NCI-H510A (cell line): ENCODE results near the gene ARHGAP44.

Experiments
- DNase-seq: peaks from one replicate; lab custom pipeline; 2025; lab: John Stamatoyannopoulos, UW

Gene ARHGAP44

GRCh38 chr17:12995106-12995895, 206.0 kb downstream of the ARHGAP44 start:
- DNase-seq, result no peak

GRCh38 chr17:12995896-12996295, 206.6 kb downstream of the ARHGAP44 start:
- DNase-seq, result no peak

GRCh38 chr17:12996357-12996756, 207.1 kb downstream of the ARHGAP44 start:
- DNase-seq, result no peak

- no peak for DNase-seq
Measured at GRCh38 chr17:12996941-12997340, 207.6 kb downstream of the ARHGAP44 start.

DNA sequence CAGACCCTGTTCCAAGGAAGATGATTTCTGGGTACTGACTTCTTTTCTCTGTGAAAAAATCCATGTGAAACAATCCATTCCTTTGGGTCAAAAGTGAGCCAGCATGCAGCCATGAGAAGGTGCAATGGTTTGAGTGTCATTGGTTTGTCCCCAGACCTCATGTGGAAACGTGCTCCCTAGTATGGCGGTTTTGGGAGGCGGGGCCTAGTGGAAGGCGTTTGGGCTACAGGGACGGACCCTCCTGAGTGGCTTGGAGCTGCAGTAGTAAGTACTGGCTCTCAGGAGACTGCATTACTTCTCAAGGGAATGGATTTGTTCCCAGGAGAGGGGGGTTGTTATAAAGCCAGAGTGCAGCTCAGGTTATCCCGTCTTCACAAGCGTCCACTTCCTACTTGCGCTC, 209.2 kb downstream of the ARHGAP44 start:
- no peak for DNase-seq

DNA sequence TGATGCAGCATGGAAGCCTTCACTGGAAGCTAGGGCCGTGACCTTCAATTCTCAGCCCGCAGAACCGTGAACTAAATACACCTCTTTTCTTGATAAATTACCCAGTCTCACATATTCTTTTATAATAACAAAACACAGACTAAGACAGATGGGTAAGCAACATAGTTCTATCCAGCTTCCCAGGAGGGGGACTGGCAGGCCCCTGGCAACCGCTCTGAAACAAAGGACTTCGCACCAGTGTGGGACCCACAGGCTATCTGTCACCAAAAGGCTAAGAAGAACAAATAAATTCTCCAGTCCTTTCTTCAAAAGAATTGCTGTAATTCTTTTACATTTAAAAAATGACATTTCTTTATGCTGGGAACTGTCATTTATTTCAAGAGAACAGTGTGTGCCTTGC, 209.6 kb downstream of the ARHGAP44 start:
- no peak for DNase-seq

GRCh38 chr17:13000561-13000960, 211.3 kb downstream of the ARHGAP44 start:
- DNase-seq, result no peak

DNA sequence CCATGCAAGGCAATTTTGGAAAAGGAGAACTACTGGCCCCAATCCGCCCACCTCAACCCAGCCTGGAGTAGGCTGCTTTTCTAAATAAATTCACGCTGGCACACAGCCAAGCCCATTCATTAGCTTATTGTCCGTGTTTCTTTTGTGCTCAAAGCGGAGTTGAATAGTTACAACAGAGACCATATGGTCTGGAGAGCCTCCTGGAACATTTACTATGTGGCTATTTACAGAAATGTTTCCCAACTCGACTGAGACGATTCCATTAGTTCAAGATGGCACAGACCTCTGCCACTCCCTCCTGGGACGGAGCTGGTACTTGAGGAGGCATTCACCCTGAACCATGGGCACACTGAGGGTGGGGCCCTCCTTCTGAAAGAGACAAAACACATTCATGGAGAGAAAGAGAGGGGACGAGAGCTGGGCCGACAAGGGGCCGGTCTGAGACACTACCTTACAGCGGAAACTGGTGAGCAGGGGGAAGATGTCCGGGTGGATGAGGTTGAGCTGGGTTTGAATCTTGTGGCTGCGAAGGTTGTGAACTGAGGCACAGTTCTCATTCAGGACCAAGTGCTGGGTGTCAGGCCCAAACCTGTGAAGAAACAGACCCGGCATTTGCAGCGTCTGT, 212.8 kb downstream of the ARHGAP44 start:
- no peak for DNase-seq

DNA sequence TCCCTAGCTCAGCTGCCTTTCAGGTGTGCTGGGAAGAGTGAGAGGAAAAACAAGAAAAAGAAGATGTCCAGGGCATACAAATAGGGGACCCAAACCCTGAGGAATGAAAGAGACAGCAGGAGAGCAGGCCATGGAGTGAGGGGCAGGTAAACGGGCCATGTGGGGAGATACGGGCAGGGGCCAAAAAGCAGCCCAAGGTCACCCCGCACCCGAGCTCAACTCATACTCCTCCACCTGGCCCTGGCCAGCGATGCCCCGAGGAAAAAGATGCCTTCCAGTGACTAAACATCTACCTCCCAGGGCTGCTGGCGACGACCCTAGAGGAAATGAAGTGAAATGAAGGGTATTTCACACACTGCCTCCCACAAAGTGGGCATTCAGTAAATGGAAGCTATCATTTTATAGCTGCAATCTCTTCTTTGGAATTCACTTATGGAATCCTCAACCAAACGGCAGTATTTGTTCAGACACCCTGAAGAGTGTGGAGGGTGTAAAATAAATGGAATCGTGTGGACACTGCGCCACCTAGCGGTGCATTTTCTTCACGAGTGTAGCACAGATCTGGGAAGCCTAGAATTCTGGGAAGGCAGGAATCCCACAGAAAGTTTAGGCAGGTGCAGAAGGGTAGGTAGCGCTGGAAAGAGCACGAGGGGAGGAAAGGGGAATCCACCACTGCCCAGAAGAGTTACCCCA, 213.6 kb downstream of the ARHGAP44 start:
- DNase-seq, result no peak

DNA sequence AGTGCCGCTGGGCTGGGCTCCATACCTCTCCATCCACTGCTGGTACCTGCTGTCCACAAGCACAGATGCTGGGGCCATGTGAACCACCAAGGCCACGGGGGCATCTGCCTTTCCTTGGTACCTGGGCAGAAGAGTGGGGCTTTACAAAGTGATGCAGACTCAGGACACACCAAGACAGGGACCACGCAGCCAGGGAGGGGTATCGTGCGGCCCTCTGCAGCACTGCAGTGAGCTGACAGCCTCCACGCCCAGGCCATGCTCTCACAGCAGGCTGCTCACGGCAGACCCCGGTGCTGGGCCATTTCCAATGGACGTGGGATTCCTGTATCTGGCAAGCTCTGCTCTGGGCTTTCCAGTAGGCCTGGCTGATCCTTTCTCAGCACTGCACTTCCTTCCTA, 214.2 kb downstream of the ARHGAP44 start:
- DNase-seq, result no peak

DNA sequence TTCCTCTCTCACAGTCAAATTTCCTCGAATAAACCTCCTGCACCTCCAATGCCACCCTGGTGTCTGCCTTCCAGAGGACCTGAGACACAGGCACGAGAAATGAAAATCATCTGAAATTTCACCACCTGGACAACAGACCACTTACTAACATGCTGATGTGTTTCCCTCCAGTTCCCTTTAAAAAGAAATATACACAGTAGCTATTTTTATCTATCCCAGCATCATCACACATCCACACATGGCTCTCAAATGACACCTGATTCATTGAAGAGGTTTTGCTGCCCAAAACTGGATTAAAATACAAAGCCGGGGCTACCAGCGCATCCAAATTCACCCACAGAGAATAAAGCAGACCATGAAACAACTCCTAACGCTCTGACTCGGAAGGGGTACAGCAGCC, 214.6 kb downstream of the ARHGAP44 start:
- DNase-seq, result no peak

DNA sequence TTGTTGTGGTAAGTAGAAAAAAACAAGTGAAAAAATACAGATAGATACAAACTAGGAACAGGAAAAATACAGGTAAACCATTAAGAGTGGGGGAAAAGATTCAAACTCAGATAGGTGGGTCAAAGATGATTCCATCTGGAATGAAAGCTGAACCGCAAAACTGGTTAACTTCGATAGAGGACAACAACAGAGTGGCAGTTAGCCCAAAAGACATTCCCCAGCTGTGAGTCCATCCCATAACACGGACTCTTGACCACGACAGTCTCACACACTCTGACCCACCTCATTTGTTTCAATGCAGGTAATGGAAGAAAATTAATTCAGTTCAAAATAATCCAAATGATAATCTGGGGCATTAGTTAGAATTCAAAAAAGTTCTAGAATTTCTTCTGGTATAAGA, 215.0 kb downstream of the ARHGAP44 start:
- DNase-seq, result no peak

- no peak for DNase-seq
Measured at GRCh38 chr17:13005530-13005929, 216.2 kb downstream of the ARHGAP44 start.

GRCh38 chr17:13008461-13008860, 219.2 kb downstream of the ARHGAP44 start:
- no peak for DNase-seq

- DNase-seq, result no peak
Measured at GRCh38 chr17:13010959-13011358, 221.7 kb downstream of the ARHGAP44 start.

DNA sequence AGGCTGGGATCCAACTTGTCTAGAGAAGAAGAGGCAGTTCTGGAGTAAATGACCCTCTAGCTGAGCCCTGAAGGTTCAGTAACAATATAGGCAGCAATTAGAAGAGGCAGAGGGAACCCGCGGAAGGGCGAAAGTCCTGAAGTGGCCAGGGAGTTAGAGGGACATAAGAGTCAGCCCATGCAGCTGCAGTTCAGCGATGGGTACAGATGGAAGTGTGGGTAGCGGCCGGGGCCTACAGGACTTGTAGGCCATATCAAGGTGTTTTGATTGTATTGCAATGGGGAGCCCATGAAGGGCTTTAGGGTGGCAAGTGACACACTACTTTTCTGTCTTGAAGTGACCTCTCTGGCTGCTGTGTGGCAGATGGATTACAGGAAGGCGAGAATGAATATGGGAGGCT, 225.5 kb downstream of the ARHGAP44 start:
- DNase-seq, result no peak

GRCh38 chr17:13016881-13017654, 227.8 kb downstream of the ARHGAP44 start:
- DNase-seq, result no peak

DNA sequence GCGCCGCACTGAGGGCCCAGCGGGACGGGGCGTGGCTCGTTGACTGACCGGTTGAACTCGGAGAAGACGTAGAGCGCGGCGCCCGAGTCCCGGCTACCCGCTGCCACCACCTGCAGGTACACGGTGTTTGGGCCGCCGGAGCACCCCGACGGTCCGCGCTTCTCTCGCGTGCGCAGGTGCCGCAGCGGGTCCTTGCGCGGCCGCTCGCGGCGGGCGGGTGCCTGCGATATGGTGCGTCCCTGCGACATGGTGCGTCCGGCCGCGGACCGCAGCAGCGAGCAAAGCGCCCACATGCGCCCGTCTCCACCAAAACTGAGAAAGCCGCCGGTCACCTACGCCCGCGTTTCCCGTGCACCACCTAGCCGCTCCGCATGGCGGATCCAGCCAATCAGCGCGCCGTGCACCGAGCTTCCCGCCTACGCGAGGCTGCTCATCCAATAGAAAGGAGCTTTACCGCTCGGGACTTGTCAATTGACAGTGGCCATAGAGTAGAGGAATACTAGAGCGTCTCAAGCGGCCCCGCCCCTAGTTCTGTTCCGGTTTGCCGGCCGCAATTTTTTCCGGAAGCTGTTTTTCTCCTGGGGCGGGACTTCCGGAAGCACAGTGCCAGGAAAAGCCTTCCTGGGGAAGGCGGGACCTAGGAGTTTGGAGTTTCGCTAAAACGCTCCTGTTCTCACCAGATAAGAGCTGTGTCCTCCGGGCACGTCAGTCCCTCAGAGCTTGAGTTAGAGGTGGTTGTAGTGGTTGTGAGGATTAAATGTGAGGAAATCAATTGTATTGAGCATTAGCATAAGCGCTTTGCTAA, 228.6 kb downstream of the ARHGAP44 start, which contains the start of gene ELAC2:
TSS of gene ELAC2 (minus strand) at position 373 of the 805 bp plus-strand sequence. CDS start at position 293, 80 bp downstream.
- peak; percentile 95 for DNase-seq

DNA sequence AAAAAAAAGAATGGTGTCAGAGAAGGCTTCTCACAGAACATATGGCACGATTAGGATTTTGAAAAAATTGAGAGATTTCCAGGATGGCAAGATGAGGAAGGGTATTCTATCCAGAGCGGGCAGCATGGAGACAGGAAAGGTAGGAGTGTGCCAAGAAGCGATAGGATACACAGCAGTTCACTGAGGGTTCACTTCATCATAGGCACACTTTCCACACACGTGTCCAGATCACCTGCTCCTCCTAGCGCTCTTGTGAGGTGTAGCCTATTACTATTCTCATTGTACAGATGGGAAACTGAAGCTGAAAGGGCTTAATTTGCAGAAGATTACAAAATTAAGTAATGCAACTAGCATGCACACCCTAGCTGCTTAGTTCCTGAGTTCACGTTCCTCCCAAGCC, 234.7 kb downstream of the ARHGAP44 start:
- DNase-seq, result no peak

GRCh38 chr17:13024526-13025257, 235.4 kb downstream of the ARHGAP44 start:
- DNase-seq, result no peak

- no peak for DNase-seq
Measured at GRCh38 chr17:13025258-13025627, 235.9 kb downstream of the ARHGAP44 start.
